ENCODE measurements around the gene UQCRQ. TPM values are rescaled to one million over a fixed set of nuclear protein-coding genes. Genes with fewer than 3 reads are reported as not detected.

UQCRQ gene
- 258 to 329 TPM (median 308 TPM) in 3 replicates for total RNA-seq

- Mint-ChIP-seq H3K9me3 (no peaks in the 10 kb centered on the region), H3K27ac (peak within 1 kb of the TSS; percentile 99), H3K27me3 (ENCODE audit: low read depth) (no peaks in the 10 kb centered on the region), H3K36me3 (peaks cover 3% of the 10 kb centered on the region), H3K4me1 (peaks cover 25% of the 10 kb centered on the region), H3K4me3 (peak within 1 kb of the TSS; percentile 96)
- peak; percentile 74 to 85 for DNase-seq (ENCODE audit: low spot score in 2 of 2, unreplicated experiment in 2 of 2)
- no peak for TF ChIP-seq CTCF (IDR thresholded peaks at IDR 0.05; ENCODE audit: unreplicated experiment)
These were observed at the start of gene UQCRQ, which contains the start of gene GDF9 for GRCh38 chr5:132866342-132867045. Gene UQCRQ, plus strand, starts transcription at chr5:132866642. Its CDS starts 240 bp downstream, at chr5:132866882. Gene GDF9, minus strand, starts transcription at chr5:132866469. Its CDS starts 1,936 bp downstream, at chr5:132864533.

- no peaks in the 10 kb centered on the region for H3K36me3 Mint-ChIP-seq
- no peak overlapping the region for H3K4me3 Mint-ChIP-seq
- DNase-seq (ENCODE audit: low spot score in 2 of 2, unreplicated experiment in 2 of 2) = no peak
- H3K9me3 Mint-ChIP-seq = no peaks in the 10 kb centered on the region
- peaks cover 20% of the 10 kb centered on the region for H3K4me1 Mint-ChIP-seq
- H3K27me3 Mint-ChIP-seq (ENCODE audit: low read depth) = peaks cover 22% of the 10 kb centered on the region
- no peak overlapping the region for H3K27ac Mint-ChIP-seq
- TF ChIP-seq CTCF (IDR thresholded peaks at IDR 0.05; ENCODE audit: unreplicated experiment) = no peak
These were observed 49.4 kb upstream of the UQCRQ start for GRCh38 chr5:132817011-132817410.

- H3K27me3 Mint-ChIP-seq (ENCODE audit: low read depth) = peaks cover 9% of the 10 kb centered on the region
- H3K36me3 Mint-ChIP-seq = no peaks in the 10 kb centered on the region
- no peak for TF ChIP-seq CTCF (IDR thresholded peaks at IDR 0.05; ENCODE audit: unreplicated experiment)
- H3K9me3 Mint-ChIP-seq = no peaks in the 10 kb centered on the region
- H3K27ac Mint-ChIP-seq = no peak overlapping the region
- DNase-seq (ENCODE audit: low spot score in 2 of 2, unreplicated experiment in 2 of 2) = no peak
- no peak overlapping the region for H3K4me3 Mint-ChIP-seq
- peaks cover 18% of the 10 kb centered on the region for H3K4me1 Mint-ChIP-seq
These were observed 47.0 kb upstream of the UQCRQ start for GRCh38 chr5:132819468-132819867.

GRCh38 chr5:132820162-132820754 lies 46.2 kb upstream of the UQCRQ start:
- Mint-ChIP-seq H3K27ac (no peak overlapping the region), H3K36me3 (no peaks in the 10 kb centered on the region), H3K9me3 (no peaks in the 10 kb centered on the region), H3K4me3 (no peak overlapping the region), H3K27me3 (ENCODE audit: low read depth) (peaks cover 3% of the 10 kb centered on the region), H3K4me1 (peaks cover 18% of the 10 kb centered on the region)
- peak; percentile 80 to 93 for DNase-seq (ENCODE audit: low spot score in 2 of 2, unreplicated experiment in 2 of 2)
- peak; percentile 97 for TF ChIP-seq CTCF (IDR thresholded peaks at IDR 0.05; ENCODE audit: unreplicated experiment)

GRCh38 chr5:132821350-132821749 lies 45.1 kb upstream of the UQCRQ start:
- no peak for TF ChIP-seq CTCF (IDR thresholded peaks at IDR 0.05; ENCODE audit: unreplicated experiment)
- Mint-ChIP-seq H3K36me3 (no peaks in the 10 kb centered on the region), H3K27me3 (ENCODE audit: low read depth) (peaks cover 4% of the 10 kb centered on the region), H3K27ac (no peak overlapping the region), H3K4me3 (no peak overlapping the region), H3K9me3 (no peaks in the 10 kb centered on the region), H3K4me1 (peaks cover 17% of the 10 kb centered on the region)
- DNase-seq (ENCODE audit: low spot score in 2 of 2, unreplicated experiment in 2 of 2) = no peak
